K562 (cell line): ENCODE results near the gene PPFIA3. TPM values are rescaled to one million over a fixed set of nuclear protein-coding genes. Genes with fewer than 3 reads are reported as not detected.
A peak's percentile ranks its signal among the peaks of the same experiment; 100 is the strongest.

Experiments
- CTBP1 ChIP-seq: fragments of 450-650 bp; IDR thresholded peaks from 2 replicates; pipeline ENCODE4 v1.6.1; 2016; ENCODE audit warnings: borderline replicate concordance
- KDM1A ChIP-seq, 2 experiments: fragments of 450-650 bp; IDR thresholded peaks; 2 replicates each; pipeline ENCODE4 v1.6.1; 2016; ENCODE audit warnings: mild to moderate bottlenecking in 2 of 2
- PHF8 ChIP-seq: fragments of 200-600 bp; sonication (generic); IDR thresholded peaks from 2 replicates; pipeline ENCODE4 v1.6.1; 2012; ENCODE audit warnings: mixed run types, mild to moderate bottlenecking, inconsistent platforms, low read length, moderate library complexity, borderline replicate concordance
- RAD51 ChIP-seq: fragments of 450-650 bp; IDR thresholded peaks from 2 replicates; pipeline ENCODE4 v1.7.1; 2016; ENCODE audit warnings: low read depth, mild to moderate bottlenecking, borderline replicate concordance
- RBM39 ChIP-seq: fragments of 200-400 bp; formaldehyde crosslinking; optimal IDR thresholded peaks from 2 replicates; pipeline ENCODE3; 2018; ENCODE audit warnings: low read depth, low read length
- SMAD3 ChIP-seq: fragments of 450-650 bp; formaldehyde crosslinking; conservative IDR thresholded peaks from 2 replicates; pipeline ENCODE4 v1.4.0; 2020; ENCODE audit warnings: mild to moderate bottlenecking
- SMARCC2 ChIP-seq: fragments of 450-650 bp; IDR thresholded peaks from 2 replicates; pipeline ENCODE4 v1.6.1; 2017; ENCODE audit warnings: antibody characterized with exemption, moderate library complexity, mild to moderate bottlenecking, low read depth
- ZNF253 ChIP-seq: fragments of 250-450 bp; sonication (Bioruptor Pico); conservative IDR thresholded peaks from 2 replicates; pipeline ENCODE4 v1.6.1; 2021; ENCODE audit warnings: mild to moderate bottlenecking
- ZNF3 ChIP-seq: fragments of 250-450 bp; sonication (Bioruptor Pico); IDR thresholded peaks from 2 replicates; pipeline ENCODE4 v1.5.0; 2021; ENCODE audit warnings: mild to moderate bottlenecking, moderate library complexity
- ZZZ3 ChIP-seq: fragments of 450-650 bp; IDR thresholded peaks from 2 replicates; pipeline ENCODE4 v1.6.1; 2016; ENCODE audit warnings: antibody characterized with exemption, mild to moderate bottlenecking, moderate library complexity
- polyA plus RNA-seq, 8 experiments: library from polyadenylated mRNA; depleted of rRNA in 4 of 8; stranded (reverse) in 5 of 8; unstranded in 3 of 8; fragments of >200 nt; fragmentation: Nextera tagmentation in 2 of 8; fragmentation: Illumina TruSeq in 1 of 8; extraction: Ambion mirVana in 2 of 8; extraction: Trizol in 1 of 8; gene quantifications; 2 replicates each; pipeline versions ENCODE4 v1.2.1 to v1.2.3, GENCODE V29; 2011 to 2014; ENCODE audit warnings: inconsistent platforms in 1 of 8, missing spikeins in 1 of 8
- total RNA-seq, 7 experiments: library from RNA; depleted of rRNA in 6 of 7; stranded (reverse); fragments of >200 nt in 6 of 7; fragmentation: Illumina TruSeq in 2 of 7; extraction: Trizol in 2 of 7; gene quantifications; 2 replicates each; pipeline versions ENCODE4 v1.2.1 to v1.2.3, GENCODE V29; 2011 to 2021; ENCODE audit warnings: low replicate concordance in 1 of 7
- TF ChIP-seq, protein P1 (sequence below): fragments of 450-650 bp; IDR thresholded peaks from 2 replicates; pipeline ENCODE4 v1.6.1; 2018; ENCODE audit not compliant: partially characterized antibody
- TF ChIP-seq, protein P2 (sequence below): sonication (generic); formaldehyde crosslinking; IDR thresholded peaks from 2 replicates; pipeline ENCODE4 v1.8.0; 2022; ENCODE audit warnings: mild to moderate bottlenecking, missing genetic modification reagents
- TF ChIP-seq, protein P3 (sequence below): fragments of 250-450 bp; sonication (Bioruptor Pico); IDR thresholded peaks from 2 replicates; pipeline ENCODE4 v1.5.0; 2021; ENCODE audit warnings: mild to moderate bottlenecking, borderline replicate concordance

The PPFIA3 gene
- total and polyA plus RNA-seq, 9 of the 15 experiments (the other 6 are each of a cell fraction or from before 2014, with no cell fraction given), result 0.10 to 53.0 (median 17.6) TPM

DNA sequence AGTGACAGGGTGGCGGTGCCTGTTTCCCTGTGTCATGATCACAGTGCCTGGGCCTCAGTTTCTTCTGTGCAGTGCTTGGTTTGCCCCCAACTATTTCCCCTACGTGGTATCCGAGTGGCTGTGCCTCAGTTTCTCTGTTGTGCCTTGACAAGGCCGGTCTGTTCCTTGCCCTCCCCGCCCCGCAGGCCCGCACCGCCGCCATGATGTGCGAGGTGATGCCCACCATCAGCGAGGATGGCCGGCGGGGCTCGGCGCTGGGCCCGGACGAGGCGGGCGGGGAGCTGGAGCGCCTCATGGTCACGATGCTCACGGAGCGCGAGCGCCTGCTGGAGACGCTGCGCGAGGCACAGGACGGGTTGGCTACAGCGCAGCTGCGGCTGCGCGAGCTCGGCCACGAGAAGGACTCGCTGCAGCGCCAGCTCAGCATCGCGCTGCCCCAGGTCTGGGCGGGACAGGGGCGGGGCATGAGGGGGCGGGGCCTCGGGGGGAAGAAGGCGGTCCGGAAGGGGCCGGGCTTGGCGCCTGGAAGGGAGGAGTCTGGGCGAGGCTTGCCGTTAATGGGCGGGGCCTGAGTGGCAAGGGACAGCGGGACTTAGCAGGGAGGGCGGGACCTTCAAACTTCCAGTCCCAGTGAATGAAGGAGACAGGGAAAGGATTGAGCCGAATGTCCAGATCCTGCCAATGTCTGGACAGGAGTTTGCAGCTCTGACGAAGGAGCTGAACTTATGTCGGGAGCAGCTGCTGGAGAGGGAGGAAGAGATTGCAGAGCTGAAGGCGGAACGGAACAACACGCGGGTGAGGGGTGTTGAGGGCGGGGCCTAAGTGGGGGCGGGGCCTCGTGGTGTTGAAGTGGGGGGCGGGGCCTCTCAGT lies 8.6 kb downstream of the PPFIA3 start (continued):
- TF ChIP-seq, protein P1, sequence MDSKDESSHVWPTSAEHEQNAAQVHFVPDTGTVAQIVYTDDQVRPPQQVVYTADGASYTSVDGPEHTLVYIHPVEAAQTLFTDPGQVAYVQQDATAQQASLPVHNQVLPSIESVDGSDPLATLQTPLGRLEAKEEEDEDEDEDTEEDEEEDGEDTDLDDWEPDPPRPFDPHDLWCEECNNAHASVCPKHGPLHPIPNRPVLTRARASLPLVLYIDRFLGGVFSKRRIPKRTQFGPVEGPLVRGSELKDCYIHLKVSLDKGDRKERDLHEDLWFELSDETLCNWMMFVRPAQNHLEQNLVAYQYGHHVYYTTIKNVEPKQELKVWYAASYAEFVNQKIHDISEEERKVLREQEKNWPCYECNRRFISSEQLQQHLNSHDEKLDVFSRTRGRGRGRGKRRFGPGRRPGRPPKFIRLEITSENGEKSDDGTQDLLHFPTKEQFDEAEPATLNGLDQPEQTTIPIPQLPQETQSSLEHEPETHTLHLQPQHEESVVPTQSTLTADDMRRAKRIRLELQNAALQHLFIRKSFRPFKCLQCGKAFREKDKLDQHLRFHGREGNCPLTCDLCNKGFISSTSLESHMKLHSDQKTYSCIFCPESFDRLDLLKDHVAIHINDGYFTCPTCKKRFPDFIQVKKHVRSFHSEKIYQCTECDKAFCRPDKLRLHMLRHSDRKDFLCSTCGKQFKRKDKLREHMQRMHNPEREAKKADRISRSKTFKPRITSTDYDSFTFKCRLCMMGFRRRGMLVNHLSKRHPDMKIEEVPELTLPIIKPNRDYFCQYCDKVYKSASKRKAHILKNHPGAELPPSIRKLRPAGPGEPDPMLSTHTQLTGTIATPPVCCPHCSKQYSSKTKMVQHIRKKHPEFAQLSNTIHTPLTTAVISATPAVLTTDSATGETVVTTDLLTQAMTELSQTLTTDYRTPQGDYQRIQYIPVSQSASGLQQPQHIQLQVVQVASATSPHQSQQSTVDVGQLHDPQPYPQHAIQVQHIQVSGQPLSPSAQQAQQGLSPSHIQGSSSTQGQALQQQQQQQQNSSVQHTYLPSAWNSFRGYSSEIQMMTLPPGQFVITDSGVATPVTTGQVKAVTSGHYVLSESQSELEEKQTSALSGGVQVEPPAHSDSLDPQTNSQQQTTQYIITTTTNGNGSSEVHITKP, result peak; percentile 79
- TF ChIP-seq RAD51 (0 out of 2 replicates have a peak, but pooled peaks have one; percentile 17), ZNF253 (CRISPR knock-in tag) (no peak), ZZZ3 (no peak), SMARCC2 (no peak), ZNF3 (CRISPR knock-in tag) (no peak), KDM1A (IDR thresholded peaks at IDR 0.05) (no peak), SMAD3 (CRISPR knock-in tag) (no peak), CTBP1 (peak; percentile 89), RBM39 (no peak), PHF8 (peak; percentile 45; the same call in 1 of the 2 replicates)
- TF ChIP-seq, protein P2, sequence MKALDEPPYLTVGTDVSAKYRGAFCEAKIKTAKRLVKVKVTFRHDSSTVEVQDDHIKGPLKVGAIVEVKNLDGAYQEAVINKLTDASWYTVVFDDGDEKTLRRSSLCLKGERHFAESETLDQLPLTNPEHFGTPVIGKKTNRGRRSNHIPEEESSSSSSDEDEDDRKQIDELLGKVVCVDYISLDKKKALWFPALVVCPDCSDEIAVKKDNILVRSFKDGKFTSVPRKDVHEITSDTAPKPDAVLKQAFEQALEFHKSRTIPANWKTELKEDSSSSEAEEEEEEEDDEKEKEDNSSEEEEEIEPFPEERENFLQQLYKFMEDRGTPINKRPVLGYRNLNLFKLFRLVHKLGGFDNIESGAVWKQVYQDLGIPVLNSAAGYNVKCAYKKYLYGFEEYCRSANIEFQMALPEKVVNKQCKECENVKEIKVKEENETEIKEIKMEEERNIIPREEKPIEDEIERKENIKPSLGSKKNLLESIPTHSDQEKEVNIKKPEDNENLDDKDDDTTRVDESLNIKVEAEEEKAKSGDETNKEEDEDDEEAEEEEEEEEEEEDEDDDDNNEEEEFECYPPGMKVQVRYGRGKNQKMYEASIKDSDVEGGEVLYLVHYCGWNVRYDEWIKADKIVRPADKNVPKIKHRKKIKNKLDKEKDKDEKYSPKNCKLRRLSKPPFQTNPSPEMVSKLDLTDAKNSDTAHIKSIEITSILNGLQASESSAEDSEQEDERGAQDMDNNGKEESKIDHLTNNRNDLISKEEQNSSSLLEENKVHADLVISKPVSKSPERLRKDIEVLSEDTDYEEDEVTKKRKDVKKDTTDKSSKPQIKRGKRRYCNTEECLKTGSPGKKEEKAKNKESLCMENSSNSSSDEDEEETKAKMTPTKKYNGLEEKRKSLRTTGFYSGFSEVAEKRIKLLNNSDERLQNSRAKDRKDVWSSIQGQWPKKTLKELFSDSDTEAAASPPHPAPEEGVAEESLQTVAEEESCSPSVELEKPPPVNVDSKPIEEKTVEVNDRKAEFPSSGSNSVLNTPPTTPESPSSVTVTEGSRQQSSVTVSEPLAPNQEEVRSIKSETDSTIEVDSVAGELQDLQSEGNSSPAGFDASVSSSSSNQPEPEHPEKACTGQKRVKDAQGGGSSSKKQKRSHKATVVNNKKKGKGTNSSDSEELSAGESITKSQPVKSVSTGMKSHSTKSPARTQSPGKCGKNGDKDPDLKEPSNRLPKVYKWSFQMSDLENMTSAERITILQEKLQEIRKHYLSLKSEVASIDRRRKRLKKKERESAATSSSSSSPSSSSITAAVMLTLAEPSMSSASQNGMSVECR (CRISPR knock-in tag), result peak; percentile 83
- TF ChIP-seq, protein P3, sequence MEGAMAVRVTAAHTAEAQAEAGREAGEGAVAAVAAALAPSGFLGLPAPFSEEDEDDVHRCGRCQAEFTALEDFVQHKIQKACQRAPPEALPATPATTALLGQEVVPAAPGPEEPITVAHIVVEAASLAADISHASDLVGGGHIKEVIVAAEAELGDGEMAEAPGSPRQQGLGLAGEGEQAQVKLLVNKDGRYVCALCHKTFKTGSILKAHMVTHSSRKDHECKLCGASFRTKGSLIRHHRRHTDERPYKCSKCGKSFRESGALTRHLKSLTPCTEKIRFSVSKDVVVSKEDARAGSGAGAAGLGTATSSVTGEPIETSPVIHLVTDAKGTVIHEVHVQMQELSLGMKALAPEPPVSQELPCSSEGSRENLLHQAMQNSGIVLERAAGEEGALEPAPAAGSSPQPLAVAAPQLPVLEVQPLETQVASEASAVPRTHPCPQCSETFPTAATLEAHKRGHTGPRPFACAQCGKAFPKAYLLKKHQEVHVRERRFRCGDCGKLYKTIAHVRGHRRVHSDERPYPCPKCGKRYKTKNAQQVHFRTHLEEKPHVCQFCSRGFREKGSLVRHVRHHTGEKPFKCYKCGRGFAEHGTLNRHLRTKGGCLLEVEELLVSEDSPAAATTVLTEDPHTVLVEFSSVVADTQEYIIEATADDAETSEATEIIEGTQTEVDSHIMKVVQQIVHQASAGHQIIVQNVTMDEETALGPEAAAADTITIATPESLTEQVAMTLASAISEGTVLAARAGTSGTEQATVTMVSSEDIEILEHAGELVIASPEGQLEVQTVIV (CRISPR knock-in tag), result no peak
